ENCODE data around the gene PITPNC1. TPM values are rescaled to one million over a fixed set of nuclear protein-coding genes. Genes with fewer than 3 reads are reported as not detected.

Gene PITPNC1
- total RNA-seq, 1 experiment from 2014 or later, result 20.8 TPM

DNA sequence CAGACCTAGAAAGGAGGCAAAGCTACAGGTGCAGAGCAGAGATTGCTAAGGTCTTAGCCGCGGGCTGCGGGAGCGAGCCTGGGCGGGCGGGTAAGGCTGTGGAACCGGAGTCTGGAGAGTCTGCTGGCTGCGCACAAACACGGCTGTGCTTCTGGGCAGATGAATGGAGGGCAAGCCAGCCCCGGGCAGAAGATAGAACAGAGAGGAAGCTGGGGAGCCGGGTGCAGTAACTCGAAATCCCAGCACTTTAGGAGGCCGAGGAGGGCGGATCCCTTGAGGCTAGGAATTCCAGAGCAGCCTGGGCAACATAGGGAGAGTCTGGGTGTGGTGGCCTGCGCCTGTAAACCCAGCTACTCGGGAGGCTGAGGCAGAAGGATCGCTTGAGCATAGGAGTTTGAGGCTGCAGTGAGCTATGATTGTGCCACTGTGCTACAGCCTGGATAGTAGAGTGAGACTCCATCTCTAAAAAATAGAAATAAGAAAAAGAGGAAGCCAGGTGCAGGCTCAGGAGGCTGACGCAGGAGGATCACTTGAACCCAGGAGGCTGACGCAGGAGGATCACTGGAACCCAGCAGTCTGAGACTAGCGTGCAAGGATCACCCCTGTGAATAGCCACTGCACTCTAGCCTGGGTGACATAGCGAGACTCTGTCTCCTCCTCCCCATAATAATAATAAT is 56.3 kb downstream of the PITPNC1 start:
- ChIA-PET POLR2A (no interaction called here), CTCF (no interaction called here)
- no peak for TF ChIP-seq SIN3A (IDR thresholded peaks at IDR 0.05; ENCODE audit: borderline replicate concordance, insufficient read depth, low read depth, low read length)
- TF ChIP-seq, protein P1, sequence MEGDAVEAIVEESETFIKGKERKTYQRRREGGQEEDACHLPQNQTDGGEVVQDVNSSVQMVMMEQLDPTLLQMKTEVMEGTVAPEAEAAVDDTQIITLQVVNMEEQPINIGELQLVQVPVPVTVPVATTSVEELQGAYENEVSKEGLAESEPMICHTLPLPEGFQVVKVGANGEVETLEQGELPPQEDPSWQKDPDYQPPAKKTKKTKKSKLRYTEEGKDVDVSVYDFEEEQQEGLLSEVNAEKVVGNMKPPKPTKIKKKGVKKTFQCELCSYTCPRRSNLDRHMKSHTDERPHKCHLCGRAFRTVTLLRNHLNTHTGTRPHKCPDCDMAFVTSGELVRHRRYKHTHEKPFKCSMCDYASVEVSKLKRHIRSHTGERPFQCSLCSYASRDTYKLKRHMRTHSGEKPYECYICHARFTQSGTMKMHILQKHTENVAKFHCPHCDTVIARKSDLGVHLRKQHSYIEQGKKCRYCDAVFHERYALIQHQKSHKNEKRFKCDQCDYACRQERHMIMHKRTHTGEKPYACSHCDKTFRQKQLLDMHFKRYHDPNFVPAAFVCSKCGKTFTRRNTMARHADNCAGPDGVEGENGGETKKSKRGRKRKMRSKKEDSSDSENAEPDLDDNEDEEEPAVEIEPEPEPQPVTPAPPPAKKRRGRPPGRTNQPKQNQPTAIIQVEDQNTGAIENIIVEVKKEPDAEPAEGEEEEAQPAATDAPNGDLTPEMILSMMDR (IDR thresholded peaks at IDR 0.05), result no peak
- no peak for TF ChIP-seq TCF7L2 (IDR thresholded peaks at IDR 0.05; ENCODE audit: low read depth, low read length)
- TF ChIP-seq, protein P2, sequence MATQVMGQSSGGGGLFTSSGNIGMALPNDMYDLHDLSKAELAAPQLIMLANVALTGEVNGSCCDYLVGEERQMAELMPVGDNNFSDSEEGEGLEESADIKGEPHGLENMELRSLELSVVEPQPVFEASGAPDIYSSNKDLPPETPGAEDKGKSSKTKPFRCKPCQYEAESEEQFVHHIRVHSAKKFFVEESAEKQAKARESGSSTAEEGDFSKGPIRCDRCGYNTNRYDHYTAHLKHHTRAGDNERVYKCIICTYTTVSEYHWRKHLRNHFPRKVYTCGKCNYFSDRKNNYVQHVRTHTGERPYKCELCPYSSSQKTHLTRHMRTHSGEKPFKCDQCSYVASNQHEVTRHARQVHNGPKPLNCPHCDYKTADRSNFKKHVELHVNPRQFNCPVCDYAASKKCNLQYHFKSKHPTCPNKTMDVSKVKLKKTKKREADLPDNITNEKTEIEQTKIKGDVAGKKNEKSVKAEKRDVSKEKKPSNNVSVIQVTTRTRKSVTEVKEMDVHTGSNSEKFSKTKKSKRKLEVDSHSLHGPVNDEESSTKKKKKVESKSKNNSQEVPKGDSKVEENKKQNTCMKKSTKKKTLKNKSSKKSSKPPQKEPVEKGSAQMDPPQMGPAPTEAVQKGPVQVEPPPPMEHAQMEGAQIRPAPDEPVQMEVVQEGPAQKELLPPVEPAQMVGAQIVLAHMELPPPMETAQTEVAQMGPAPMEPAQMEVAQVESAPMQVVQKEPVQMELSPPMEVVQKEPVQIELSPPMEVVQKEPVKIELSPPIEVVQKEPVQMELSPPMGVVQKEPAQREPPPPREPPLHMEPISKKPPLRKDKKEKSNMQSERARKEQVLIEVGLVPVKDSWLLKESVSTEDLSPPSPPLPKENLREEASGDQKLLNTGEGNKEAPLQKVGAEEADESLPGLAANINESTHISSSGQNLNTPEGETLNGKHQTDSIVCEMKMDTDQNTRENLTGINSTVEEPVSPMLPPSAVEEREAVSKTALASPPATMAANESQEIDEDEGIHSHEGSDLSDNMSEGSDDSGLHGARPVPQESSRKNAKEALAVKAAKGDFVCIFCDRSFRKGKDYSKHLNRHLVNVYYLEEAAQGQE (IDR thresholded peaks at IDR 0.05; ENCODE audit: insufficient read depth in 1 of 2, low read depth in 2 of 2, low read length in 1 of 2), result no peak
- no peak for TF ChIP-seq POLR2AphosphoS5 (IDR thresholded peaks at IDR 0.05; ENCODE audit: low read depth, low read length)
- H3K36me3 ChIP-seq (ENCODE audit: control insufficient read depth, insufficient read depth, low read length), result no peaks in the 10 kb centered on the region
- intact Hi-C loops (cut with micrococcal nuclease; ENCODE audit: unreplicated experiment), result no loop called here
- BruUV-seq (replicated peaks), result no TSS peak
- H3K4me1 ChIP-seq (ENCODE audit: control insufficient read depth, insufficient read depth, low read length), result peaks cover 9% of the 10 kb centered on the region; the same call in 1 of the 2 replicates
- no peak for DNase-seq (ENCODE audit: low read depth, low spot score)
- no peaks in the 10 kb centered on the region for H3K9me3 ChIP-seq (ENCODE audit: control insufficient read depth, insufficient read depth, low read depth, low read length)
- no peaks in the 10 kb centered on the region for H3K27me3 ChIP-seq (ENCODE audit: control insufficient read depth, insufficient read depth, low read length)
- 0 out of 2 replicates have a peak overlapping the region, but pooled peaks have one; percentile 26 for H3K27ac ChIP-seq (ENCODE audit: low read length)
- in situ Hi-C loops (cut with HindIII; ENCODE audit: low pct_unique_long_range_greater_than_20kb, low sequenced_read_pairs), result no loop called here
- ATAC-seq, result peak; percentile 77
- H3K4me3 ChIP-seq (ENCODE audit: low read depth in 2 of 2, low read length in 2 of 2), result no peak overlapping the region

DNA sequence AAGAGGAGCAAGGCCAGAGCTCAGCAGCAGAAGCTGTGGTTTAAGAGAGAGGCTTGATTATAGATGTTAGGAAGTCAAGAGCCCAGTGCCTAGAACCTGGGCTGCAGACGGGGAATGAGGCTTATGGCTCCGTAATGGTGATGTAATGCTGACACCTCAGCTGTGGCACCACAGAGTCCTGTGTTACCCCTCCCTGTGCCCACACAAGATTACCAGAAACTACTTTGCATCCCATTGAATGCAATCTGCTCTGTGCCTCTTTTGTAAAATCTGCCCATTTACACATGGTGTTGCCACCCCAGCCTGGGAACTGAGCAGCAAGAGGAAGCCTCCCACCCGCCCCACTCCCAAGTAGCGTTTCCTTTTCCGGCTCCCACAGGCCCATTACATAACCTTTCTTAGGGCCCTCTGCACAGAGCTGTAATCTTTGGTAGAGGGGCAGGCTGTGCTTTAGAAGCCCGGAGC is 57.0 kb downstream of the PITPNC1 start:
- intact Hi-C loops (cut with micrococcal nuclease; ENCODE audit: unreplicated experiment), result no loop called here
- DNase-seq (ENCODE audit: low read depth, low spot score) (no peak), ATAC-seq (peak; percentile 55)
- H3K36me3 ChIP-seq (ENCODE audit: control insufficient read depth, insufficient read depth, low read length), result no peaks in the 10 kb centered on the region
- no peak overlapping the region for H3K4me3 ChIP-seq (ENCODE audit: low read depth in 2 of 2, low read length in 2 of 2)
- no peaks in the 10 kb centered on the region for H3K9me3 ChIP-seq (ENCODE audit: control insufficient read depth, insufficient read depth, low read depth, low read length)
- in situ Hi-C loops (cut with HindIII; ENCODE audit: low pct_unique_long_range_greater_than_20kb, low sequenced_read_pairs), result no loop called here
- ChIA-PET POLR2A (no interaction called here), CTCF (no interaction called here)
- H3K4me1 ChIP-seq (ENCODE audit: control insufficient read depth, insufficient read depth, low read length), result peaks cover 11% of the 10 kb centered on the region
- no TSS peak for BruUV-seq (replicated peaks)
- TF ChIP-seq, protein P2 (IDR thresholded peaks at IDR 0.05; ENCODE audit: insufficient read depth in 1 of 2, low read depth in 2 of 2, low read length in 1 of 2), result no peak
- TF ChIP-seq, protein P1 (IDR thresholded peaks at IDR 0.05), result no peak
- TF ChIP-seq POLR2AphosphoS5 (IDR thresholded peaks at IDR 0.05; ENCODE audit: low read depth, low read length) (no peak), TCF7L2 (IDR thresholded peaks at IDR 0.05; ENCODE audit: low read depth, low read length) (no peak), SIN3A (IDR thresholded peaks at IDR 0.05; ENCODE audit: borderline replicate concordance, insufficient read depth, low read depth, low read length) (no peak)
- no peaks in the 10 kb centered on the region for H3K27me3 ChIP-seq (ENCODE audit: control insufficient read depth, insufficient read depth, low read length)
- H3K27ac ChIP-seq (ENCODE audit: low read length), result no peak overlapping the region

All from Panc1 (cell line).